H1 (cell line): ENCODE data around the gene WDFY1. TPM values are rescaled to one million over a fixed set of nuclear protein-coding genes. Genes with fewer than 3 reads are reported as not detected.

Experiments used
- CBX8 ChIP-seq: fragments of 300-800, 300-1000 bp; sonication (generic); IDR thresholded peaks from 2 replicates; pipeline ENCODE4 v1.7.1; 2016; ENCODE audit warnings: low read depth, low read length, borderline replicate concordance
- CTCF ChIP-seq, 3 experiments: IDR thresholded peaks; 1 replicate in 2 of 3; 2 replicates in 1 of 3; pipeline versions ENCODE4 v1.5.1 to v1.6.1; 2011; ENCODE audit warnings: low read length in 3 of 3, mild to moderate bottlenecking in 3 of 3, inconsistent platforms in 2 of 3, low read depth in 1 of 3, moderate library complexity in 1 of 3; ENCODE audit not compliant: insufficient read depth in 1 of 3; ENCODE audit errors: control extremely low read depth in 1 of 3
- EGR1 ChIP-seq: IDR thresholded peaks from 2 replicates; pipeline ENCODE4 v1.6.1; 2011; ENCODE audit warnings: low read depth, low read length, borderline replicate concordance
- HDAC2 ChIP-seq, 2 experiments: fragments of 300-600 bp in 1 of 2; sonication (generic) in 1 of 2; IDR thresholded peaks; 2 replicates each; pipeline ENCODE4 v1.6.1; 2011 to 2012; ENCODE audit warnings: low read depth in 2 of 2, low read length in 2 of 2, mild to moderate bottlenecking in 2 of 2, moderate library complexity in 2 of 2, borderline replicate concordance in 1 of 2, inconsistent platforms in 1 of 2
- NRF1 ChIP-seq: IDR thresholded peaks from 2 replicates; pipeline ENCODE4 v1.6.1; 2011; ENCODE audit warnings: mild to moderate bottlenecking, low read depth, low read length, improper control_type of control experiment
- RNF2 ChIP-seq: fragments of 200-900, 300-1000 bp; sonication (generic); IDR thresholded peaks from 2 replicates; pipeline ENCODE4 v1.7.1; 2016; ENCODE audit warnings: borderline replicate concordance, low read depth, mild to moderate bottlenecking, antibody characterized with exemption, low read length; ENCODE audit not compliant: poor library complexity, severe bottlenecking; ENCODE audit errors: missing control alignments
- TEAD4 ChIP-seq: IDR thresholded peaks from 2 replicates; pipeline ENCODE4 v1.6.1; 2012; ENCODE audit warnings: low read depth, low read length, inconsistent platforms, mixed read lengths
- polyA plus RNA-seq, 7 experiments: library from polyadenylated mRNA; depleted of rRNA in 3 of 7; stranded (reverse) in 5 of 7; unstranded in 2 of 7; fragments of >200 nt in 5 of 7; fragments of 200-250 nt in 2 of 7; gene quantifications; 1 replicate in 5 of 7; 2 replicates in 1 of 7; 4 replicates in 1 of 7; pipeline versions ENCODE4 v1.2.1 to v1.2.3, GENCODE V29; 2011 to 2013; ENCODE audit warnings: missing spikeins in 2 of 7, mixed read lengths in 2 of 7
- total RNA-seq: library from RNA; stranded (reverse); fragmentation: NEBNext Ultra II Directional; extraction: Animal tissue kit (Norgen Biotek cat#: 25700); gene quantifications from 2 replicates; pipeline ENCODE4 v1.2.1, GENCODE V29; 2021
- TF ChIP-seq, protein P1 (sequence below): fragments of 300-600 bp; sonication (generic); IDR thresholded peaks from 2 replicates; pipeline ENCODE4 v1.7.1; 2012; ENCODE audit warnings: low read length, moderate library complexity, mild to moderate bottlenecking, inconsistent platforms; ENCODE audit not compliant: insufficient replicate concordance

The WDFY1 gene
- total and polyA plus RNA-seq, 2 of the 8 experiments (the other 6 are each of a cell fraction or from before 2014, with no cell fraction given): 68.4 to 94.7 TPM

DNA sequence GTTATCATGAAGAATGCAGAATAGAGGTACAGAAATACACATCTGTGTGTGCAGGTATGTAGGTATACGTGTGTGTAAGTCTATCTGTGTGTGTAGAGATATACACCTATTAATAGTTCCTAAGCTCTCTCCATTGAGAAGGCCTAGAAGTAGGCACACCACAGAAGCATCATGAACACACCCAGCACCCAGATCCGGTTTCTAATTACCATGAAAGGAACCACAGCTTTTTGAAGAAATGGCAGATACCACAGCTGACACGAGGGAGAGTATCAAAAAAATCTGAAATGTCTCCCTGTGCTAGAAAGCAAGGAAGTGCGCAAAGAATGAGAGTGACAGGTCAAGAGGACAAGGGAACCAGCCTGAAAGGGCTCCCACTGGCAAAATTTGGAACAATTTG is 80.0 kb downstream of the WDFY1 start (continued):
- TF ChIP-seq, protein P1, sequence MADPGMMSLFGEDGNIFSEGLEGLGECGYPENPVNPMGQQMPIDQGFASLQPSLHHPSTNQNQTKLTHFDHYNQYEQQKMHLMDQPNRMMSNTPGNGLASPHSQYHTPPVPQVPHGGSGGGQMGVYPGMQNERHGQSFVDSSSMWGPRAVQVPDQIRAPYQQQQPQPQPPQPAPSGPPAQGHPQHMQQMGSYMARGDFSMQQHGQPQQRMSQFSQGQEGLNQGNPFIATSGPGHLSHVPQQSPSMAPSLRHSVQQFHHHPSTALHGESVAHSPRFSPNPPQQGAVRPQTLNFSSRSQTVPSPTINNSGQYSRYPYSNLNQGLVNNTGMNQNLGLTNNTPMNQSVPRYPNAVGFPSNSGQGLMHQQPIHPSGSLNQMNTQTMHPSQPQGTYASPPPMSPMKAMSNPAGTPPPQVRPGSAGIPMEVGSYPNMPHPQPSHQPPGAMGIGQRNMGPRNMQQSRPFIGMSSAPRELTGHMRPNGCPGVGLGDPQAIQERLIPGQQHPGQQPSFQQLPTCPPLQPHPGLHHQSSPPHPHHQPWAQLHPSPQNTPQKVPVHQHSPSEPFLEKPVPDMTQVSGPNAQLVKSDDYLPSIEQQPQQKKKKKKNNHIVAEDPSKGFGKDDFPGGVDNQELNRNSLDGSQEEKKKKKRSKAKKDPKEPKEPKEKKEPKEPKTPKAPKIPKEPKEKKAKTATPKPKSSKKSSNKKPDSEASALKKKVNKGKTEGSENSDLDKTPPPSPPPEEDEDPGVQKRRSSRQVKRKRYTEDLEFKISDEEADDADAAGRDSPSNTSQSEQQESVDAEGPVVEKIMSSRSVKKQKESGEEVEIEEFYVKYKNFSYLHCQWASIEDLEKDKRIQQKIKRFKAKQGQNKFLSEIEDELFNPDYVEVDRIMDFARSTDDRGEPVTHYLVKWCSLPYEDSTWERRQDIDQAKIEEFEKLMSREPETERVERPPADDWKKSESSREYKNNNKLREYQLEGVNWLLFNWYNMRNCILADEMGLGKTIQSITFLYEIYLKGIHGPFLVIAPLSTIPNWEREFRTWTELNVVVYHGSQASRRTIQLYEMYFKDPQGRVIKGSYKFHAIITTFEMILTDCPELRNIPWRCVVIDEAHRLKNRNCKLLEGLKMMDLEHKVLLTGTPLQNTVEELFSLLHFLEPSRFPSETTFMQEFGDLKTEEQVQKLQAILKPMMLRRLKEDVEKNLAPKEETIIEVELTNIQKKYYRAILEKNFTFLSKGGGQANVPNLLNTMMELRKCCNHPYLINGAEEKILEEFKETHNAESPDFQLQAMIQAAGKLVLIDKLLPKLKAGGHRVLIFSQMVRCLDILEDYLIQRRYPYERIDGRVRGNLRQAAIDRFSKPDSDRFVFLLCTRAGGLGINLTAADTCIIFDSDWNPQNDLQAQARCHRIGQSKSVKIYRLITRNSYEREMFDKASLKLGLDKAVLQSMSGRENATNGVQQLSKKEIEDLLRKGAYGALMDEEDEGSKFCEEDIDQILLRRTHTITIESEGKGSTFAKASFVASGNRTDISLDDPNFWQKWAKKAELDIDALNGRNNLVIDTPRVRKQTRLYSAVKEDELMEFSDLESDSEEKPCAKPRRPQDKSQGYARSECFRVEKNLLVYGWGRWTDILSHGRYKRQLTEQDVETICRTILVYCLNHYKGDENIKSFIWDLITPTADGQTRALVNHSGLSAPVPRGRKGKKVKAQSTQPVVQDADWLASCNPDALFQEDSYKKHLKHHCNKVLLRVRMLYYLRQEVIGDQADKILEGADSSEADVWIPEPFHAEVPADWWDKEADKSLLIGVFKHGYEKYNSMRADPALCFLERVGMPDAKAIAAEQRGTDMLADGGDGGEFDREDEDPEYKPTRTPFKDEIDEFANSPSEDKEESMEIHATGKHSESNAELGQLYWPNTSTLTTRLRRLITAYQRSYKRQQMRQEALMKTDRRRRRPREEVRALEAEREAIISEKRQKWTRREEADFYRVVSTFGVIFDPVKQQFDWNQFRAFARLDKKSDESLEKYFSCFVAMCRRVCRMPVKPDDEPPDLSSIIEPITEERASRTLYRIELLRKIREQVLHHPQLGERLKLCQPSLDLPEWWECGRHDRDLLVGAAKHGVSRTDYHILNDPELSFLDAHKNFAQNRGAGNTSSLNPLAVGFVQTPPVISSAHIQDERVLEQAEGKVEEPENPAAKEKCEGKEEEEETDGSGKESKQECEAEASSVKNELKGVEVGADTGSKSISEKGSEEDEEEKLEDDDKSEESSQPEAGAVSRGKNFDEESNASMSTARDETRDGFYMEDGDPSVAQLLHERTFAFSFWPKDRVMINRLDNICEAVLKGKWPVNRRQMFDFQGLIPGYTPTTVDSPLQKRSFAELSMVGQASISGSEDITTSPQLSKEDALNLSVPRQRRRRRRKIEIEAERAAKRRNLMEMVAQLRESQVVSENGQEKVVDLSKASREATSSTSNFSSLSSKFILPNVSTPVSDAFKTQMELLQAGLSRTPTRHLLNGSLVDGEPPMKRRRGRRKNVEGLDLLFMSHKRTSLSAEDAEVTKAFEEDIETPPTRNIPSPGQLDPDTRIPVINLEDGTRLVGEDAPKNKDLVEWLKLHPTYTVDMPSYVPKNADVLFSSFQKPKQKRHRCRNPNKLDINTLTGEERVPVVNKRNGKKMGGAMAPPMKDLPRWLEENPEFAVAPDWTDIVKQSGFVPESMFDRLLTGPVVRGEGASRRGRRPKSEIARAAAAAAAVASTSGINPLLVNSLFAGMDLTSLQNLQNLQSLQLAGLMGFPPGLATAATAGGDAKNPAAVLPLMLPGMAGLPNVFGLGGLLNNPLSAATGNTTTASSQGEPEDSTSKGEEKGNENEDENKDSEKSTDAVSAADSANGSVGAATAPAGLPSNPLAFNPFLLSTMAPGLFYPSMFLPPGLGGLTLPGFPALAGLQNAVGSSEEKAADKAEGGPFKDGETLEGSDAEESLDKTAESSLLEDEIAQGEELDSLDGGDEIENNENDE: no peak
- no peak for TF ChIP-seq EGR1
- no peak for TF ChIP-seq CTCF (IDR thresholded peaks at IDR 0.05; ENCODE audit: control extremely low read depth in 1 of 3, insufficient read depth in 1 of 3, low read depth in 1 of 3, low read length in 3 of 3)
- TF ChIP-seq HDAC2 (IDR thresholded peaks at IDR 0.05; ENCODE audit: borderline replicate concordance in 1 of 2, low read depth in 2 of 2, low read length in 2 of 2): no peak
- no peak for TF ChIP-seq RNF2
- no peak for TF ChIP-seq TEAD4
- TF ChIP-seq CBX8: no peak
- no peak for TF ChIP-seq NRF1
